ENCODE results near the gene CCDC6. TPM values are rescaled to one million over a fixed set of nuclear protein-coding genes. Genes with fewer than 3 reads are reported as not detected.
A peak's percentile ranks its signal among the peaks of the same experiment; 100 is the strongest.

The CCDC6 gene
- total and polyA plus RNA-seq, 9 of the 15 experiments (the other 6 are each of a cell fraction or from before 2014, with no cell fraction given), result 10.4 to 41.0 (median 20.9) TPM

DNA sequence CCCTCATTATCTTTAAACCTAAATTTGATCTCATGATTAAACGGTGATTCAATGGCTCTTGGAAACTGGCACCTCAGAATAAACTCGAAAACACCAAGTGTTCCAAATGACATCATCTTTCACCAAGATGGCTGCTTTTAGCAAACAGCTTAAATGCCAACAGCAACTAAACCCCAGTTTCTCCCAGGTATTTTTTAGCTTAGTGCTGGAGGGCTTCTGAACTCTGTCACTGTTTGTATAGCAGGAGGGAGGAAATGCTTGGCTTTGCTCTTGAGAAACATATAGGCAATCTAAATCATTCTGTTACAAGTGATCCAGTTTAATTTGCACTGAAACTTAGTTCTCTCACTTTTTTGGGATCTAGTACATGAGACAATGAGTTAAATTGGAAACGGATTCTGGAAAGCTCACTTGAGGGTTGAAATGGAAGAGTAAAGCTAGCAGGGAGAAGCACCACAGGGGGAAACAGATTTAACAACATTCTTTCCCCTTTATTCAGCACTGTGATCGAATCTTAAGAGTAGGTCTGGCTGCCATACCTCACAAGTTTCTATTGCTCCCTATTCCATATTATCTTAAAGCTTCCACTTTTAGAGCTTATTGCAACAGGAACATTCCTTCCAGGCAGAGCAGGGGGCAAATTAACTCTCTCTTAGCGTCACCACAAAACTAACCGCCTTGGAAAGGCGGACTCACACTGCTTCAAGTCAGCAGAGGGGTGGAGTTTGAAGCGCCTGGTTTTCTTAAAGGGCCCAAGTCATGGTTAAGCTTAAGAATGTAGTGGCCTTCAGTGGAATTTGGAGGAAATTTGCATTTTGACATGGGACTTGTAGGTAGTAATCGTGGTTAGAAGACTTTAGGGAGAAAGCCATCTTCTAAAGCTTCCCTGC is 1.8 kb upstream of the CCDC6 start (continued):
- TF ChIP-seq CEBPG (CRISPR knock-in tag; IDR thresholded peaks at IDR 0.05) (no peak), CEBPG (tag; conservative IDR thresholded peaks at IDR 0.05 in 1 of 2, IDR thresholded peaks at IDR 0.05 in 1 of 2) (no peak; a peak in 1 of 4 replicates), ZBTB17 (CRISPR knock-in tag; IDR thresholded peaks at IDR 0.05) (no peak; the same call in 1 of the 2 replicates), ESRRB (CRISPR knock-in tag; IDR thresholded peaks at IDR 0.05; ENCODE audit: borderline replicate concordance) (no peak), FIP1L1 (IDR thresholded peaks at IDR 0.05; ENCODE audit: low read depth, low read length, poor library complexity, severe bottlenecking) (no peak), JUN (IDR thresholded peaks at IDR 0.05; ENCODE audit: borderline replicate concordance, low read depth, low read length) (peak; percentile 44; the same call in 1 of the 2 replicates), JUN (CRISPR knock-in tag; IDR thresholded peaks at IDR 0.05; ENCODE audit: borderline replicate concordance) (no peak), ZNF695 (CRISPR knock-in tag; IDR thresholded peaks at IDR 0.05) (no peak), RHOXF2B (CRISPR knock-in tag; conservative IDR thresholded peaks at IDR 0.05) (no peak), TEAD1 (CRISPR knock-in tag; IDR thresholded peaks at IDR 0.05) (no peak), TBP (optimal IDR thresholded peaks at IDR 0.05; ENCODE audit: low read depth, low read length) (peak; percentile 83), RBFOX2 (IDR thresholded peaks at IDR 0.05; ENCODE audit: low read depth, low read length) (peak; percentile 64), ZNF75A (CRISPR knock-in tag; IDR thresholded peaks at IDR 0.05) (no peak), PTBP1 (IDR thresholded peaks at IDR 0.05; ENCODE audit: low read depth, low read length) (no peak), RBBP5 (IDR thresholded peaks at IDR 0.05; ENCODE audit: borderline replicate concordance, insufficient read depth, low read length, poor library complexity, severe bottlenecking) (no peak), ELF2 (CRISPR knock-in tag; IDR thresholded peaks at IDR 0.05) (no peak), HNRNPL (IDR thresholded peaks at IDR 0.05; ENCODE audit: low read depth, low read length) (no peak), TEAD2 (tag; IDR thresholded peaks at IDR 0.05) (0 out of 2 replicates have a peak, but pooled peaks have one; percentile 44), TFAM (CRISPR knock-in tag; conservative IDR thresholded peaks at IDR 0.05) (no peak), ZNF253 (CRISPR knock-in tag; conservative IDR thresholded peaks at IDR 0.05) (no peak), ATF1 (CRISPR knock-in tag; IDR thresholded peaks at IDR 0.05) (no peak), ATF1 (tag; IDR thresholded peaks at IDR 0.05) (peak; percentile 47; the same call in 1 of the 2 replicates)
- TF ChIP-seq, protein P1, sequence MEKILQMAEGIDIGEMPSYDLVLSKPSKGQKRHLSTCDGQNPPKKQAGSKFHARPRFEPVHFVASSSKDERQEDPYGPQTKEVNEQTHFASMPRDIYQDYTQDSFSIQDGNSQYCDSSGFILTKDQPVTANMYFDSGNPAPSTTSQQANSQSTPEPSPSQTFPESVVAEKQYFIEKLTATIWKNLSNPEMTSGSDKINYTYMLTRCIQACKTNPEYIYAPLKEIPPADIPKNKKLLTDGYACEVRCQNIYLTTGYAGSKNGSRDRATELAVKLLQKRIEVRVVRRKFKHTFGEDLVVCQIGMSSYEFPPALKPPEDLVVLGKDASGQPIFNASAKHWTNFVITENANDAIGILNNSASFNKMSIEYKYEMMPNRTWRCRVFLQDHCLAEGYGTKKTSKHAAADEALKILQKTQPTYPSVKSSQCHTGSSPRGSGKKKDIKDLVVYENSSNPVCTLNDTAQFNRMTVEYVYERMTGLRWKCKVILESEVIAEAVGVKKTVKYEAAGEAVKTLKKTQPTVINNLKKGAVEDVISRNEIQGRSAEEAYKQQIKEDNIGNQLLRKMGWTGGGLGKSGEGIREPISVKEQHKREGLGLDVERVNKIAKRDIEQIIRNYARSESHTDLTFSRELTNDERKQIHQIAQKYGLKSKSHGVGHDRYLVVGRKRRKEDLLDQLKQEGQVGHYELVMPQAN (IDR thresholded peaks at IDR 0.05; ENCODE audit: borderline replicate concordance), result no peak
- TF ChIP-seq, protein P2, sequence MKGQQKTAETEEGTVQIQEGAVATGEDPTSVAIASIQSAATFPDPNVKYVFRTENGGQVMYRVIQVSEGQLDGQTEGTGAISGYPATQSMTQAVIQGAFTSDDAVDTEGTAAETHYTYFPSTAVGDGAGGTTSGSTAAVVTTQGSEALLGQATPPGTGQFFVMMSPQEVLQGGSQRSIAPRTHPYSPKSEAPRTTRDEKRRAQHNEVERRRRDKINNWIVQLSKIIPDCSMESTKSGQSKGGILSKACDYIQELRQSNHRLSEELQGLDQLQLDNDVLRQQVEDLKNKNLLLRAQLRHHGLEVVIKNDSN (CRISPR knock-in tag; IDR thresholded peaks at IDR 0.05), result no peak
- TF ChIP-seq, protein P3, sequence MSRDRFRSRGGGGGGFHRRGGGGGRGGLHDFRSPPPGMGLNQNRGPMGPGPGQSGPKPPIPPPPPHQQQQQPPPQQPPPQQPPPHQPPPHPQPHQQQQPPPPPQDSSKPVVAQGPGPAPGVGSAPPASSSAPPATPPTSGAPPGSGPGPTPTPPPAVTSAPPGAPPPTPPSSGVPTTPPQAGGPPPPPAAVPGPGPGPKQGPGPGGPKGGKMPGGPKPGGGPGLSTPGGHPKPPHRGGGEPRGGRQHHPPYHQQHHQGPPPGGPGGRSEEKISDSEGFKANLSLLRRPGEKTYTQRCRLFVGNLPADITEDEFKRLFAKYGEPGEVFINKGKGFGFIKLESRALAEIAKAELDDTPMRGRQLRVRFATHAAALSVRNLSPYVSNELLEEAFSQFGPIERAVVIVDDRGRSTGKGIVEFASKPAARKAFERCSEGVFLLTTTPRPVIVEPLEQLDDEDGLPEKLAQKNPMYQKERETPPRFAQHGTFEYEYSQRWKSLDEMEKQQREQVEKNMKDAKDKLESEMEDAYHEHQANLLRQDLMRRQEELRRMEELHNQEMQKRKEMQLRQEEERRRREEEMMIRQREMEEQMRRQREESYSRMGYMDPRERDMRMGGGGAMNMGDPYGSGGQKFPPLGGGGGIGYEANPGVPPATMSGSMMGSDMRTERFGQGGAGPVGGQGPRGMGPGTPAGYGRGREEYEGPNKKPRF (IDR thresholded peaks at IDR 0.05; ENCODE audit: low read depth, low read length), result no peak
